Glomerular visceral epithelial cell (primary cell): ENCODE measurements around the gene DYRK1B.

Experiments used
- DNase-seq: peaks from one replicate; pipeline ENCODE4 v3.0.0-alpha.2; 2016; ENCODE audit errors: extremely low spot score

Gene DYRK1B

DNA sequence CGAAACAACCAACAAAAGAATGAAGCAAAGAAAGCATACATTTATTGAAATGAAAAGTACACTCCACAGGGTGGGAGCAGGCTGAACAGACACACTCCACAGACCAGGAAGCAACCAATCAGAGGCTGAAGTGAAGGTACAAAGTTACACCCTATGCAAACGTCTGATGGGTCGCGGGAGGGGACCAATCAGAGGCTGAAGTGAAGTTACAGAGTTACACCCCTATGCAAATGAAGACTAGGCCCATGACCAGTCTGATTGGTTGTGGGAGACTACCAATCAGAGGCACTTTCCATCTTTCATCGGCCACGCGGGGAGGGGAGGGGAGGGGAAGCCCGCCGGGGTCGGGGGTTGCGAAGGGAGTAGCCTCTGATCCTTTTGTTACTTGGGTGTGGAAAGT lies 24.6 kb upstream of the DYRK1B start:
- DNase-seq = peak; percentile 38

DNA sequence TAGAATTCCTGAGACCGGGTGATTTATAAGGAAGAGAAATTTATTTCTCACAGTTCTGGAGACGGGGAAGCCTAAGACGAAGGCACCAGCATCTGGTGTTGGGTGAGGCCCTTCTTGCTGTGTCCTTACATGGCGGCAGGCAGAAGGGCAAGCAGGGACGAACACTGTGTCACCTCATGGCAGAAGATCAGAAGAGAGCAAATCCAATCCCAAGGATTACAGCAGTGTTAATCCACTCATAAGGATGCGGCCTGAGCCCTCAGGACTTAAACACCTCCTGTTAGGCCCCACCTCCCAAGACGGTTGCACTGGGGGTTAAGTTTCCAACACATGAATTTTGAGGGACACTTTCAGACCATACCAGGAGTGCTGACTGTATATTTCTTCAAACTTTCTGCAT lies 18.9 kb upstream of the DYRK1B start:
- no peak for DNase-seq

DNA sequence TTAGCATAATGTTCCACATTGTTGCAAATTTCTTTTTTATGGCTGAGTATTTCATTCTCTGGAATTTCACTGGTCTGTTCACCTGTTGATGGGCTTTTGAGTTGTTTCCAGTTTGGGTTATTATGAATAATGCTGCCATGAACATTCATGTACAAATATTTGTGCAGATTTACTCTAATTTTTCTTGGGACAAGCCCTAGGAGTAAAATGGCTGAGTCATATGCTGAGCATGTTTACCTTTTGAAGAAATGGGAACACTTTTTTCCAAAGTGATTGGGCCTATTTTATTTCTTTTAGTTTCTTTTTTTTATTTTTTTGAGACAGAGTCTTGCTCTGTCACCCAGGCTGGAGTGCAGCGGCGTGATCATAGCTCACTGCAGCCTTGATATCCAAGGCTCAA lies 16.9 kb upstream of the DYRK1B start:
- DNase-seq = no peak

DNA sequence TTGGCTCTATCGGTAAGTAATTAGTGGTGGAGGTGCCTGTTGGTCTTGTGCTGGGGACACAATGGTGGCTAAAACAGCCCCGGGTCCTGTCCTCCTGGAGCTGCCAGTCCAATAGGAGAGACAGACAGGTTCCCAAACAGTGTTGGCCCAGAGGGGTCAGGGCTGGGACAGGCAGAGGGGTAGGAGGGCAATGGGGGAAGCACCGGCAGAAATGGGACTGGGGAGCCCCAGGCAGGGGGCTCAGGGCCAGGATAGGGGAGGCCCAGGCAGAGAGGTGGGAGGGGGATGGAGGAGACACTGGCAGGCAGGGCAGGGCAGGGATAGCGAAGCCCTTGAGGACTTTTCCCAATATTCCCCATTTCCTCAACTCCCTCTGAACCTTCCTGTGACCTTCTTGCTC lies 14.4 kb upstream of the DYRK1B start:
- no peak for DNase-seq

DNA sequence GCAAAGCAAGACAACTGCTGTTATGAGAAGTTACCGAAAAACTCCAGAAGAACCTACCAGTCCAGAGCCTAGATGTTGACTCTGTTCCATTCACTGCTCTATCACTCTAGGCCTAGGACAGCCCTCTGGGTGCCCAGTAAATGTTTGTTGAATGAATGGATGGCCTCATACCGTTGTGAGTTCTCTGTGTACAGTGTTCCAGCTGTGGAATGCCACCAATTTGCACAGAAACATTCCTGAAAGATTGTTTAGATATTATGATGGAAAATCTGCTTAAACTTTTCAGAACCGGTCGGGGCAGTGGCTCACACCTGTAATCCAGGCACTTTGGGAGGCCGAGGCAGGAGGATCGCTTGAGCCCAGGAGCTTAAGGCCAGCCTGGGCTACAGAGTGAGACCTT lies 13.6 kb upstream of the DYRK1B start:
- no peak for DNase-seq

DNA sequence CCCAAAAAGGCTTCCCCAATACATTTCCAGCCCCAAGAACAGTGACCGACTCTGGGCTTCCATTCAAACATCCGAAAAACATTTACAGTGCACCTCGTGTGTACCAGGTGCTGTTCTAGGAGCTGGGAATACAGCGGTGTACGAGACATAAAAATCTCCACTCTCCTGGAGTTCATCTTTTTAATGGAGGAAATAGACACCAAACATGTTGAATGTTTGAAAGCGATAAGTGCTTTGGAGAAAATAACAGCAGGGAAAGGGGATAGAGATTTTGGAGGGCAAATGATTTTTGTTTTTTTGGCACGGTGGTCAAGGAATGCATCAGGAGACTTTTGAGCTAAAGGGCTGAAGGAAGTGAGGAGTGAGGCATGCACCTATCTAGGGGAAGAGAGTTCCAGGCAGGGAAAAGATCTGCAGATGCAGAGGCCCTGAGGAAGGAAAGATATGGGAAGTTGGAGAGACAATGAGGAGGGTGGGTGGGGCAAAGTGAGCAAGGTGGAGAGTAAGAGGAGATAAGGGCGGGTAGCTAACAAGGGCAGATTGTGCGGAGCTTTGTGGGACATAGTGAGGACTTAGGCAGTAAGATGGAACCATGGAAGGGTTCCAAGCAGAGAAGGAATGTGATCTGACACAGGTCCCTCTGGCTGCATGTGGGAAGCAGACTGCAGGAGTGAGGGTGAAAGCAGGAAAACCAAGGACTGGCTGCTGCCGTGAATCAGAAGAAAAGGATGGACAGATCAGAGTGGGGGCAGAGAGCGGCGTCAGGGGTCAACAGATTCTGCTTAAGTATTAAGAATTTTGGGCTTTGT lies 12.9 kb upstream of the DYRK1B start:
- DNase-seq = no peak

DNA sequence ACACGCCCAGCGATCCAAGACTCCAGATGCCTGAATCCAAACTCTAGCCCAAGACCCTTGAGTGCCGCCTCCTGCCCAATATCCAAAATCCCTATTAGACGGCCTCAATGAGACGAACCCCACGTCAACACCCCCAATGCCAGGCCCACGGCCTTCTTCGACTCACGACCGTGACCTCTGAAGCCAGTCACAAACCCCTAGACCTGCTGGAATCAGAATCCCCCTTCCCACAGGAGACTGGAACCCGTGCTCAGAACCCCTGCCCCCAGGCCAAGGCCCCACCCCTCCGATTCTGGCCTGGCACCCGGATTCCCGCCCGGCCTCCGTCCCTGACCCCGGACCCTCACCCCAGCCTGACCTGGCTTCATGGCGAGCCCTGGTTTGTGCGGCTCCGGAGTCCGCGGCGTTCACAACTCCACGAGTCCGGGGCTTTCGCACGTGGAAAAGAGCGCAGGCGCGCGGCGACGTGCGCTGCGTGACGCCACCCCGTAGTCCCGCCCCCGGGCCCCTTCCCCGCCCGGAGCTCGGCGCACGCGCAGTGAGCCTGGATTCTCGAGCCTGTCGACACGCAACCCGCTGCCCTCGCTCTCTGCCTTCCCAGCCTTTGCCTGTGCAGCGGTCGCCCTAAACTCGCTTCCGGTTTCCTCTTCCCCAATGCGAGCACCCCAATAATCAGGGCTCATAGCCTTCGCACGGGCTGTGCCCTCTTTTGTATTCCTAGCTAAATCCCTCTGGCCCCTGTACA lies 12.1 kb upstream of the DYRK1B start, which contains the start of gene FBL:
Gene FBL (minus strand): TSS at position 447 of the 745 bp plus-strand sequence. CDS start 79 bp downstream, at position 368.
- peak; percentile 95 for DNase-seq

DNA sequence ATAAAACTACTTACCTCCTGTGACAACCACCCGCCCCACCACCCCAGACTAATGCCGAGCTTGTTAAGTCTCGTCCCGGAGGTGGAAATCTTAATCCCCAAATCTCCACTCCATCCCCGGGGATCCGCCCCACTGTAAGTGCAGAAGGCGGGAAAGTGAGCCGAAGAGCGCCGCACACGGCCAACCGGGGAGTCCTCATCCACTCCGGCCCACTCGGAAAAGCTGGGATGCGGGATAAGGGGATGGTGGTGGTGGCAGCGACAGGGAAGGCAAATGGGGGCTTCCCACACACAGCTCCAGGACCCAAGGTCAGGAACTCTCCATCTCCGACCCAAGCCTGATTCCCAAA lies 11.6 kb upstream of the DYRK1B start:
- DNase-seq = peak; percentile 22

DNA sequence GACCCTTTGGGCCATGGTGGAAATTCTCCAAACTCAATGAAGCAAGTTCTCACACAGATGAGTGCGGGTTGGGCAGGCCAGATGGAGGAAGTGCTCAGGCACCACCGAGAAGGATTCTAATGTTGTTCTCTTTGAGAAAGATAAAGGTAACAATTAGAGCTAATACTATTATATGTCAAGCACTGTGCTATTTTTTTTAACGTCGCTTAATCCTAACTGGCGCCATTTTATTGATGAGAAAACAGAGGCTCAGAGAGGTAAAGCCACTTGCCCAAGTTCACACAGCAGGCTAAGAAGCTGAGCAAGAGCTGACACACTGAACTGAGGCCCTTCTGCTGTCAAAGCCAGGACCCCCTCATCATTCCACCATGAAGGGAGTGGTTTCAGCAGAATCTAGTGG lies 11.2 kb upstream of the DYRK1B start:
- DNase-seq = no peak

DNA sequence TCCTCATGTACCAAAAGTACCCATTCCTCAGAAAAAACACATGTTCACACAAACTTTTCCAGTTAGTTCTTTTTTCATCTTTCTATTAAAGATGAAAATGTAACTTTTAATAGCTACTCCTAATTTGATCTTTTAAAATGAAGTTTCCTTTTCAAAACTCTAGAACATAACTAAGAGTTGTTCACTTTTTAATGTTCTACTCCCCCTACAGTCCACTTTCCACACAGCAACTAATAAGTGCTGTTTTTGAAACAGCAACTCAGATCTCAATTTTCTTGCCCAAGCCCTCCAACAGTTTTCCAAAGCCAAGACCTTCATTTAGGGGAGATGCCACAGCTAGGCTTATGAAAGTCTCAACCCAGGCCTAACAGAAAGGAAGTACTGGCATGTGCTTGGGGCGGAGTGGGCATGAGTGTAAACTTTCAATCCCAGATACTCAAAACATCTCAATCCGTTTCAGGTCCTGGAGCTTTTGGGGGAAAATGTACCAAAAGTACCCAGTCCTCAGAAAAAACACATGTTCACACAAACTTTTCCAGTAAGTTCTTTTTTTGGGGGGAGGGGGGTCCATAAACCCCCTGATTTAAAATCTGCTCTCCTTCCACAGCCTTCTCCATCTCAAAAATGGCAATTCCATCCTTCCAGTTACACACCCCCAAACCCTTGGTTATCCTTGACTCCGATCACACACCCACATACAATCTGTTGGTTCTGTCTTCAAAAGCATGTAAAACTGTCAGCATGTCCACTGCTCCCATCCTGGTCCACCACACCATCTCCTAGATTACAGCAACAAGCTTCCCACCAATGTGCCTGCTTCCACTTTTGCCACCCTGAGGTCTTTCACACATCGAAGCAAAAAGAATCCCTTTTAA lies 10.2 kb upstream of the DYRK1B start:
- peak; percentile 56 for DNase-seq

DNA sequence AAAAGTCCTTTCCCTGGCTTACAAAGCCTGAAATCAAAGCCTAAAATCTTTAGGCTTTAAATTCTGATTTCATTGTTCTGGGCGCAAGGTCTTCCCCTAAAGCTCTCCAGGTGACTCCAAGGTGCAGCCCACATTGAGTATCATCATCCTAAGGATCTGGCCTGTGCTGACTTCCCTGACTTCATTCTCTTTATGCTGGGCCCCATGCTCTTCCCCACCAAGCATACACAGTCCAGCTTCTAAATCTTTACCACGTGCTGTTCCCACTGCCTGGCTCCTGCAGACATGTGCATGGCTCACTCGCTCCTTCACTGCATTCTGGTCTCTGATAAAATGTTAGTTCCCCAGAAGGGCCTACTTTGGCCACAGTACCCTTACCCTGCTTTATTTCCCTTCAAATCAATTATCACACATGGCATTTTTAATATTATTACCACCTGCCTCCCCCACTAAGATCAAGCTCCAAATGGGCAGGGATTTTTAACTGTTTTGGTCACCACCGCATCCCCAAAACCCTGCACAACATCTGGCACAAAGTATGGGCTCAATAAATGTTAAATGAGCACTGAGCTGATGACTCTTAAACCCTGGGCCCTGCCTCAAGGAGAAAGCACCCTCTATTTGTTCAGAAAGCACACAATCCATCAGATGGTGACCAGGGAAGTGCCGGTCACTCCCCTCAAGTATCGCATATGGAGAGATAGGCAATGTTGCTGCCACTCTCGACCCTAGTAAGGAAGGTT lies 8.9 kb upstream of the DYRK1B start:
- no peak for DNase-seq

DNA sequence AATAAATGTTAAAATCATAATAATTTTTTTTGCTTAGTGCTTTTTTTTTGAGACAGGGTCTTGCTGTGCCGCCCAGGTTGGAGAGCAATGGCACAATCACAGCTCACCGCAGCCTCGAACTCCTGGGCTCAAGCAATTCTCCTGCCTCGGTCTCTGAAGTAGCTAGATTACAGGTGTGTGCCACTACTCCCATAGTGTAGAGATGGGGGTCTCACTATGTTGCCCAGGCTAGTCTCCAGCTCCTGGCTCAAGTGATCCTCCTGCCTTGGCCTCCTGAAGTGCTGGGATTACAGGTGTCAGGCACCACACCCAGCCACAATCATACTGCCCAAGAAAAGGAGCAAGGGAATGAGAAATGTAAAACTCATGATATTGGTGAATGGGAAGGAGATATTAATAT lies 7.1 kb upstream of the DYRK1B start:
- no peak for DNase-seq

DNA sequence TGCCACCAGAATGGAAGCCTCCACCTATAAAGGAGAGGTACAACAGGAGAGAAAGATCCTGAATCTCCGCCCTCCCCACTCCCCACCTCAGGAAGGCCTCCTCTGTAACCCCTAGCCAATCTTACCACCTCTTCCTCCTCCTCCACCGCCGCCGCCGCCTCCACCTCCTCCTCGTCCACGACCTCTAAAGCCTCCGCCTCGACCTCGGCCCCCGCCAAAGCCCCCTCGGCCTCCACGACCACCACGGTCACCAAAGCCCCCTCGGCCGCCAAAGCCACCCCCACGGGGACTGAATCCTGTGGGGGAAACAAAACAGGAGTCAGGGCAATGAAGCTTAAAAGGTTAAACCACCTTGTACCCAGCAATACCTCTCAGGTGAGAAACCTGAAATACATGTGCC lies 6.5 kb upstream of the DYRK1B start:
- no peak for DNase-seq

DNA sequence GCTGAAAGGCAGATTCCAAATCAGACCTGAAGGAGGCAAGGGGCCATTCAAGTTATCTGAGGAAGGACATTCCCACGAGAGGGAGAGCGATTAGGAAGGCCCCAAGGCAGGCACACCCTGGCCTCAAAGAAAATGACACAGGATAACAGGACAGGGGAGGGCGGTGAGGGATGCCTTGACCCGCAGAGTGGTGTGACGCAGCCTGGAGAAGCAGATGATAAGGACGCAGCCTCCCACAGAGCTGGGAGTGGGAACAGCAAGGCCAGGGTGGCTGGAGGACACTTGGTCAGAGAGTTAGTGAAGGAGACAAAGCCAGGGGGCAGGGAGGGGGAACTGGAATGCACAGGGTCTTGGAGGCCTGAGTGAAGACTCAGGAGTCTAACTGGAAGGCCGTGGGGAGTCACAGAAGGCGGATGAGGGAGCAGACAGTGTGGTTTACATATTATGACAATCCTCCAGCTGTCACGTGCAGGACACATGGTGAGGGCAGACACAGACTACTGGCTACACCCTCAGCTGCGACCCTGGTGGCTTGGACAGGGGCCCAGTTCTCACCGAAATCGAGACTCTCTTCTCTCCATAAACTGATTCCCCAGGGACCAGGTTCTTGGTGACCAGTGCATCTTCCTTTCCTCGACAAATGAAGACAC lies 5.8 kb upstream of the DYRK1B start:
- DNase-seq = no peak

DNA sequence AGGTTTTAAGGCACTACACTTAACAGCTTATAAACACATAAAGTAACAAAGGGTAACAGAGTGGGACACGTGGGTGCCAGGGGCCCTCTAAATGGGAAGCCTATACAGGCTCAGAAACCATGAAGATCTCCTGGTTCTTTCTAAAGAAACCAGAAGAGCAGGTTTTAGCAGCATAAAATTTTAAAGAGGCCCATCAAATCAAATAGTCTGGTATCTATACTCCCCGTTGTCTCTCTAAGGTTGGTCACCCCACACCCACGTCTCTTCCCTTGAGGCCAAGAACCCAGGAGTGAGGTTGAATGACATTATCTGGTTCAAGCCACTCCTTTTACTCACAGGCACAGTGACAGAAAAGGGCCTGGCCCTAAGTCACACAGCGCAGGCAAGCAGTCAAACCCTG lies 4.6 kb upstream of the DYRK1B start:
- DNase-seq = no peak

DNA sequence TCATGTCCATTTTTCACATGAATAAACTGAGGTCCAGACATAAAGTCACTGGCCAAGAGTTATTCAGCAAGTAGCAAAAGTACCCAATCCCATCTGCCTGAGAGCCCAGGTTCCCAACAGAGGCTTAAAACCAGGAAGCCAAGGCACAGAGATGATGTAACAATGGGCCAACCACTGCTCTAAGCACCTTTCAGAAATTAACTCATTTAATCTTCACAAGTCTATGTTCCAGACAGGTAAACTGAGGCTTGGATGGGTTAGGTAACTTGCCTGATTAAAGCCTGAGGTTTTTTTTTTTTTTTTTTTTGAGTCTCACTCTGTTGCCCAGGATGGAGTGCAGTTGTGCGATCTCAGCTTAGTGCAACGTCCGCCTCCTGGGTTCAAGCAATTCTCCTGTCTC lies 4.0 kb upstream of the DYRK1B start:
- no peak for DNase-seq

DNA sequence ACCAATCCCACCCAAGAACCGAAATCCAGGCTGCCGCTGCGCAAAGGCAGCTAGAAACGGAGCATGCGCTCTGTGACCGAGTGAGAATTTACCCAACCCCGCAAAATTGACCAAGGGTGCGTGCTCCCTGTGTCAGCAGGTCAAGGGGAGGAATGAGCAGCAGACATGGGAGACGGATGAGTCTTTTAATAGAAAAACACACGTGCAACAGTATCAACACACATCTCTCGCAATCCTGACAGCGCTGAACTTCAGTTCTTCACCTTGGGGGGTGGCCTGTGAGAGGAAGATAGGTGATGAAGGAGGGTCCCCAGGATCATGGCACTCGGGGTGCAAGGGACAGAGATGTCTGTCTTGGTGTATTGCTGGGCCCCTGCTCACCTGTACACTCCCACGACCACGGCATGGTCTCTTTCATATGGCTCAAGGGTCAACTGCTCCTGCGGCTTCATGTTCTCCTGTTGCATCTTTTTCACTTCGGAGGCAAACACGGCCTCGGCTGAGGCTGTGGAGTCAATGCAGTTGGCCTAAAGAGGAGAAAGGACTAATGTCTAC lies 402 bp upstream of the DYRK1B start:
- no peak for DNase-seq

DNA sequence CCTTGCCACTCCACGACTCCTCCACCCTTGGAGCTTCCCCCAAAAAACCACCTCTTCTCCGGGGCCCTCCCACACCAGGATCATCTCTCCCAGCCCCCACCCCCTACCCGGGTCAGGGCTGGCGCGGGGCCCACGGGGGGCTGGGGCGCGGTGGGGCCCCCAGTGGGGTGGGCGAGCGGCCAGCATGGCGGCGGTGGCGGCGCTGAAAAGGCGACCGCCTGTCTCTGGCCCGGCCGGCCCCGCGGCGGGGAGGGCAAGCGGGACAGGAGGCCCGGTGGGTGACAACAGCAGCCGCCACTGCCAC lies 850 bp downstream of the DYRK1B start:
- DNase-seq = no peak

DNA sequence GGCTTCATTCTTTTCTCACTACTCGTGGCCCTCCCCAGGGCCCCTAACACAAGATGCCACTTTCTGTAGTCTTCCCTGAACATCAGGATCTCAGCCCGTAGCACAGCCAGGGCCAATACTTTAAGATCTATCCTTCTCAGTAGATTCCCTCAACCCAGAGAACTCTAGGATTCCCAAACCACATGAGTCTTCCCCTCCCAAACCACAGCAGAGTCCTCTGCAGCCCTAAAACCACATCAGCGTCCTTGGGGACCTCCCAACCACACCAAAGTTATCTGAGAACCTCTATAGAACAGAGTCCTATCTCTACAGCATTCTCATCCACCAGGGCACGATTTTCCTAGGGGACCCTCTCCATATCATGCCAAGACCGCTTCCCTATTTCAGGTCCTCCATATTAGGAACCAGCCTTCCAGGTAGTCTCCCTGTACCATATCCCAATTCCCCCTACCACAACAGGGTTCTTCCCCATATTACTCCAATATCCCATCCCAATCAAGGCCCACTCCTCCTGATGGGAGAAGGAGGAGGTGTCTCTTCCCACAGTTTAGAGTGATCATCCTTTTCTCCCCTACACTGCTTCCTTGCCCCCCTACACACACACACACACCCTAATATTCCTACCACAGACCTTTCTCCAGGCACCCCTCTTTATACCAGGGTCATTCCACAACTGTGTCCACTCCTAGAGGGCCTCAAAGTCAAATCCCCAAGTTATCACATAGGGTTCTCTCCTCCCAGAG lies 1.4 kb downstream of the DYRK1B start:
- no peak for DNase-seq

DNA sequence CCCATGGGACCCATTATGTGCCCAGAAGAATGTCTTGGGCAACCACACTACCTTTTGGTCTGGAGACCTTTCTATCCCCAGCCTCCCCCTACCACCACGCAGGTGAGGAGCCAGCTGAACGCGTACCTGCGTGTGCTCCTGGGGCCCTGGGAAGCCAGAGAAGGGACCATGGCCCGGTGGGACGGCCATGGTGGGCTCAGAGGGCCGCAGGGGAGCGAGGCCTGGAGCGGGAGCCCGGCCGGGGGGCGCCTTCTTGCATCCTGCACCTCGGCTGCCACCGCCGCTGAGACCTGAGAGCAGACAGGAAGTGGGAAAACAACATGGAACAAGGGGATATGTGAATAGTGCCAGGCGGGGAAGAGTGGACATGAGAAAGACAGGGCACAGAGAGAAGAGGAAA lies 2.3 kb downstream of the DYRK1B start:
- no peak for DNase-seq
